NCI-H526 (cell line): ENCODE measurements around the gene MTMR12.

Source experiments
- DNase-seq, 2 experiments: peaks; one replicate each; lab custom pipeline; 2025; lab: John Stamatoyannopoulos, UW

MTMR12 gene

GRCh38 chr5:32190095-32190494, 122.6 kb downstream of the MTMR12 start:
- no peak for DNase-seq

DNA sequence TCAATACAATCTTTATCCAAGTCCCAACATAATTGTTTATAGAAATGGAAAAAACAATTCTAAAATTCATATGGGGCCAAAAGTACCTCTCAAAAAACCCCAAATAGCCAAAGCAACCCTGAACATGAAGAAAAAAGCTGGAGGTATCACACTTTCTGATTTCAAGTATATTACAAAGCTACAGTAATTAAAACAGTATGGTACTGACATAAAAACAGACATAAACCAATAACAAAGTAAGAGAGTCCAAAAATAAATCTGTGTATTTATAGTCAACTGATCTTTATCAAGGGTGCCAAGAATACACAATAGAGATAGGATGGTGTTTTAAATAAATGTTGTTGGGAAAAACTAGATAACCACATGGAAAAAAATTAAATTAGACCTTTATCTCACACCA, 125.1 kb downstream of the MTMR12 start:
- no peak for DNase-seq

DNA sequence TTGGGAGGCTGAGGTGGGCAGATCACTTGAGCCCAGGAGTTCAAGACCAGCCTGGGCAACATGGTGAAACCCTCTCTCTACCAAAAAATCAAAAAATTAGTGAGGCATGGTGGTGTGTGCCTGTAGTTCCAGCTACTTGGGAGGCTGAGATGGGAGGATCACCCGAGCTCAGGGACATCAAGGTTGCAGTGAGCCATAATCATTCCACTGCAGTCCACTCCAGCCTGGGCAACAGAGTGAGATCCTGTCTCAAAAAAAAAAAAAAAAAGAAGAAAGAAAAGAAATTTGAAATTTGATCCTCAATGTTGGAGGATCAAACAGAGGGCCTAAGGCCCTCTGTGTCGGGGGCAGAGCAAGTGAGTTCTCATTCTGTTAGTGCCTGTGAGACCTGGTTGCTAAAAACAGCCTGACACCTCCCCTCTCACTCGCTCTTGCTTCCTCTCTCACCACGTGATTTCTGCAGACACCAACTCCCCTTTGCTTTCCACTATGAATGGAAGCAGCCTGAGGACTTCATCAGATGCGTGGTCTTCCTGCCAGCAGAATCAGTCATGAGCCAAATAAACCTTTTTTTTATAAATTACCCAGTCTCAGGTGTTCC, 130.2 kb downstream of the MTMR12 start:
- DNase-seq: no peak
